ENCODE measurements around the gene SHB.

- TF ChIP-seq CTCF (conservative IDR thresholded peaks at IDR 0.05; ENCODE audit: low read depth, low read length) = no peak
- TF ChIP-seq EZH2phosphoT487 (IDR thresholded peaks at IDR 0.05; ENCODE audit: borderline replicate concordance, low read length) = no peak
Measured at GRCh38 chr9:37984672-37985611, 84.1 kb downstream of the SHB start.
